ENCODE data around the gene ASPHD2. TPM values are rescaled to one million over a fixed set of nuclear protein-coding genes. Genes with fewer than 3 reads are reported as not detected.

The ASPHD2 gene
- polyA plus RNA-seq, 1 experiment, result 1.9 TPM

GRCh38 chr22:26479043-26479791 is 50.2 kb downstream of the ASPHD2 start:
- DNase-seq (ENCODE audit: low read depth, low spot score), result no peak
- ChIA-PET POLR2A (no interaction called here), CTCF (interaction anchor here (0.7 to 1.5 kb wide), 3 partner anchors 18 to 187 kb away, joined by 3 to 6 read pairs (median 3); no protein-coding TSS in a partner anchor)
- Histone ChIP-seq H3K27me3 (ENCODE audit: control insufficient read depth, insufficient read depth, low read length) (no peaks in the 10 kb centered on the region), H3K27ac (ENCODE audit: low read depth, low read length) (no peak overlapping the region), H3K9me3 (ENCODE audit: control insufficient read depth, insufficient read depth, low read length) (no peaks in the 10 kb centered on the region), H3K4me3 (ENCODE audit: low read depth, low read length) (no peak overlapping the region)
- no peak for TF ChIP-seq CTCF (IDR thresholded peaks at IDR 0.05; ENCODE audit: low read depth, low read length)

DNA sequence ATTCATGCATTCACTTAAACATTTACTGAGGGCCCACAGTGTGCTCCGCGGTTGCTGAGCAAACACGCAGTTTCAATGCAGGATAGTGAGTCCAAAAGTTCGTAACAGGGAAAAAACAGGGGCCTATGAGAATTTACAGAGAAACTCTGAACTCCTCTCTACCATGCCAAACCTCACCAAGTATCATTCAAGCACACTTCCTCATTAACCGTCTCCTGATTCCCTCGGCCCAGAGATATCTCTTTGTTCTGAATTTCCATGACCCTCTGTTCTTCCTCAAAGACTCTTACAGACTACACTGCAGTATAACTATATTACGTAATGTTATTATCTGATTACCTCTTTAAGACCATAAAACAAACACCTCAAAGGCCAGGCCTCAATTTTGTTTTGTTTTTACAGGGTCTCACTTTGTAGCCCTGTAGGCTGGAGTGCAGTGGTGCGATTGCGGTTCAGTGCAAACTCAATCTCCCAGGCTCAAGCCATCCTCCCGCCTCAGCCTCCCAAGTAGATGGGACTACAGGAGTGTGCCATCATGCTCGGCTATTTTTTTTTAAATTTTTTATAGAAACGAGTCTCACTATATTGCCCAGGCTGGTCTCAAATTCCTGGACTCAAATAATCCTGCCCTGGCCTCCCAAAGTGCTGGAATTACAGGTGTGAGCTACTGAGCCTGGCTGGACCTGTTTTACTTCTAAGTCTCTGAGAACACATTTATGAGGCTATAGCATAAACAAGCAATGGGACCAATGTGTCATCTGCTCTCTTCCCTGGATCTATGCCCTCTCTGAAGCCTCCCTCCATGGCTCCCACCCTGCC is 50.9 kb downstream of the ASPHD2 start:
- Histone ChIP-seq H3K27me3 (ENCODE audit: control insufficient read depth, insufficient read depth, low read length) (no peaks in the 10 kb centered on the region), H3K4me3 (ENCODE audit: low read depth, low read length) (no peak overlapping the region), H3K9me3 (ENCODE audit: control insufficient read depth, insufficient read depth, low read length) (no peaks in the 10 kb centered on the region), H3K27ac (ENCODE audit: low read depth, low read length) (no peak overlapping the region)
- no peak for DNase-seq (ENCODE audit: low read depth, low spot score)
- ChIA-PET POLR2A (no interaction called here), CTCF (interaction anchor here (0.9 to 1.9 kb wide), 4 partner anchors 18 to 185 kb away, joined by 4 to 6 read pairs (median 6); no protein-coding TSS in a partner anchor)
- no peak for TF ChIP-seq CTCF (IDR thresholded peaks at IDR 0.05; ENCODE audit: low read depth, low read length)

DNA sequence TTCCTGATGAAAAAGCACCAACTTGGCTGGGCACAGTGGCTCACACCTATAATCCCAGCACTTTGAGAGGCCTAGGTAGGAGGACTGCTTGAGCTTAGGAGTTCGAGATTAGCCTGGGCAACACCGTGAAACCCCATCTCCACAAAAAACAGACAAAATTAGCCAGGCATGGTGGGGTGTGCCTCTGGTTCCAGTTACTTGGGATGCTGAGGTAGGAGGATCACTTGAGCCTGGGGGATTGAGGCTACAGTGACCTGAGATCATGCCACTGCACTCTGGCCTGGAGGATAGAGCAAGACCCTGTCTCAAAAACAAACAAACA is 51.5 kb downstream of the ASPHD2 start:
- Histone ChIP-seq H3K9me3 (ENCODE audit: control insufficient read depth, insufficient read depth, low read length) (no peaks in the 10 kb centered on the region), H3K4me3 (ENCODE audit: low read depth, low read length) (no peak overlapping the region), H3K27me3 (ENCODE audit: control insufficient read depth, insufficient read depth, low read length) (no peaks in the 10 kb centered on the region), H3K27ac (ENCODE audit: low read depth, low read length) (no peak overlapping the region)
- no peak for DNase-seq (ENCODE audit: low read depth, low spot score)
- ChIA-PET CTCF (interaction anchor here (0.9 to 1.9 kb wide), 4 partner anchors 18 to 191 kb away, joined by 3 to 6 read pairs (median 4); no protein-coding TSS in a partner anchor), POLR2A (no interaction called here)
- TF ChIP-seq CTCF (IDR thresholded peaks at IDR 0.05; ENCODE audit: low read depth, low read length), result no peak

DNA sequence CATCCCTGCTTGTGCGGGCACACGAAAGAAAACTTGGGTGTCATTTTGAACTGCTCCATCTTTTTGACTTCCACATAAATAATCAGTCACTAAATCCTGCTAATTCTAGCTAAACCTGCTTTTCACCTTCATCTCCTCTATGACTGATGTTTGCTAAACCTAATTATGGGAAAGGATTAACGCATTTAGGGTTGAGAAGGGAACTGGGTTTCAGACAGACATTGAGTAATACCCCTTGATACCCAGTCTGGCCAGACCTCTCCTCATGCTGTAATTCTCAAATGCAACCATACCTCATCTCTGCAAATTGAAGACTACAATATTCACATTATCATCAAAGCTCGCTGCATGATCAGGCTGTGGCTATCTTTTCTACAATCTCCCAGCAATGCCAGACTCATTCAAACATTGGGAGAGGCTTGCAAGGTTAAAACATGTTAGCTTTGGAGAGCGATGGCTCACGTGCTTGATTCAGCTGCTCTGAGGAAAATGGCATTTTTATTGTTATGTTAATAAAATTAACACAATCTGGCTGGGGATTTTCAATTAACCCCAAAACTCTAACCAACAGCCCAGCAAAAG is 52.1 kb downstream of the ASPHD2 start:
- DNase-seq (ENCODE audit: low read depth, low spot score), result no peak
- Histone ChIP-seq H3K27me3 (ENCODE audit: control insufficient read depth, insufficient read depth, low read length) (no peaks in the 10 kb centered on the region), H3K9me3 (ENCODE audit: control insufficient read depth, insufficient read depth, low read length) (no peaks in the 10 kb centered on the region), H3K27ac (ENCODE audit: low read depth, low read length) (no peak overlapping the region), H3K4me3 (ENCODE audit: low read depth, low read length) (no peak overlapping the region)
- no peak for TF ChIP-seq CTCF (IDR thresholded peaks at IDR 0.05; ENCODE audit: low read depth, low read length)
- ChIA-PET CTCF (interaction anchor here (1.0 to 1.9 kb wide), 4 partner anchors 21 to 191 kb away, joined by 3 to 6 read pairs (median 4); no protein-coding TSS in a partner anchor), POLR2A (no interaction called here)
